HS-27A (cell line): ENCODE results near the gene EXTL1.

Source experiments
- DNase-seq: peaks from one replicate; pipeline ENCODE4 v3.0.0-alpha.2; 2012; ENCODE audit warnings: low read depth, missing footprints

Gene EXTL1

GRCh38 chr1:26070963-26071342 lies 49.4 kb downstream of the EXTL1 start:
- no peak for DNase-seq

- DNase-seq = no peak
Measured at GRCh38 chr1:26072305-26072704, 50.7 kb downstream of the EXTL1 start.

DNA sequence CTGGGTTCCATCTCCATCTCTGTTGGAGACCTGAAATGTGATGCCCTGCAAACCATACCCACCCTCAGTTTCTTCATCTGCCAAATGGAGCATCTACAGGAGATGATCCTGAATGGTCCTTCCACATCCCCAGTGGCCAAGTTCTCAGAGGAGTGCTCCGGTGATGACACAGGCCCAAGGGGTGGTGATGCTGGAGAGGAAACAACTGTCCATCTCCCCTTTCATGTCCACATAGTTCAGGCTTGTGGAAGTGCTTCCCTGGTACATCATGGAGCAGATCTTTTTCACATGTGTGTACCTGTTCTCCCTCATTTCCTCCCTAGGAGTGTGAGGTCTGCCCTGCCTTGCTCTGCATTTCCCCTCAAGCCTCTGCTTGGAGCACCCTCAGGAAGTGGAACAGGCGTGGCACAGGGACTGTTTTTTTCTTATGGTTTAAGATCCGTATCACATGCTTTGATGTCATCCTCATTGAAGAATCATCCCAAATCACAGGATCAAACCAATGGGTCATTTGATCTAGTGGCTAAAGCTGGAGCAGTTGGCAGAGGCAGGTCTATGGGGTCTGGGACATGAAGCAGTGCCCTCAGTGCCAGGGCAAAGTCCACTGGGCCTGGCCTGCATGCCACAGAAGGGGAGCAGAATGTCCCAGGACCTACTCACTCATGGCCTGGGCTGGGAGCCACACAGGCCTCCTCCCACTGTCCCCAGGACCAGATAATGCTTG lies 54.0 kb downstream of the EXTL1 start:
- no peak for DNase-seq

DNA sequence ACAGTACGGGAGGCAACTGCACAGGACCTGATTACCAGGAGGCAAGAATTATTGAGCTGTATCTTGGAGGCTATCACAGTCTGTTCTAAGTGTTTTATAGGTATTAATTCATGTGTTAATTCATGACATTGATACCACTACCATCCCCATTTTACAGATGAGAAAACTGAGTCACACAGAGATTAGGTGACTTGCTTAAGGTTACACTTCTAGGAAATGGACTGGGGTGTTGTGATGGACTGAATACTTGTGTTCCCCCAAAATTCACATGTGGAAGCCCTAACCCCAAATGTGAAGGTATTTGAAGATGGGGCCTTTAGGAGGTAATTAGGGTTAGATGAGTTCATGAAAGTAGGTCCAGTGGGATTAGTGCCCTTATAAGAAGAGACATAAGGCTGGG lies 55.9 kb downstream of the EXTL1 start:
- no peak for DNase-seq

- no peak for DNase-seq
Measured at GRCh38 chr1:26078286-26079177, 57.0 kb downstream of the EXTL1 start.

GRCh38 chr1:26079178-26079563 lies 57.6 kb downstream of the EXTL1 start:
- DNase-seq = no peak

- no peak for DNase-seq
Measured at GRCh38 chr1:26079960-26080814, 58.6 kb downstream of the EXTL1 start.

DNA sequence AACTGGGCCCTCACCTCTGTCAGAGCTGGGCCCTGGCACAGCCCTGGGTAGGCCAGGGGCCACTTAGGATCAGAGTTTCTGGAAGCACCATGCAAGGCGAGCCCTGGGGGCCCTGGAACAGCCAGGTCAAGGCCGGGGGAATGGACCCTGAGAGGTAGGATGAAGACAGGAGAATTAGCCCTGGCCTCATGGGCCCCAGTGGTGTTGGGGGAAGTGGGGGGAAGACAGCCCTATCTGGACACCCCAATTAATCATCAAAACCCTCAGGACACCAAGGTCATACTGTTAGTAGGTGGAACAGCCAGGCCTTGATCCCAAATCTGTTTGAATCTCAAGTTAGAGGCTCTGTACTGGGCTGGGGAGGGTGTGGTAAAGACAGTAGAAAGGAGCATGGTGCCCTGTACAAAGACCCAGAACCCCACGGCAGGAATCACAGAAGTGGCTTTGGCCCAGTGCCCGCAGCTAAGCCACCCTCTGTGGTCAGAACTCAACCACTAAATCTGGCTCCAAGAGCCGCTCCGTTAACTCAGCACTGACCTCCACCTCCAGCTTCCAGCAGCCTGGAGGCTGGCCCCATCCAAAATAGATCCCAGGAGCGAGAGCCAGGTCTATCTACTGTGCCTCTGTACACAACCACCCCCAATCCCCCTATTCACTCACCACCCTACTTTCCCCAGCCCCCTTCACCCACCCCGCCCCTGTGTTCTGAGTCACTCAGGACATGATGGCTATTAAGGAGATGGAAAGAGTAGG lies 59.9 kb downstream of the EXTL1 start:
- DNase-seq = no peak

- no peak for DNase-seq
Measured at GRCh38 chr1:26082020-26082350, 60.4 kb downstream of the EXTL1 start.

DNA sequence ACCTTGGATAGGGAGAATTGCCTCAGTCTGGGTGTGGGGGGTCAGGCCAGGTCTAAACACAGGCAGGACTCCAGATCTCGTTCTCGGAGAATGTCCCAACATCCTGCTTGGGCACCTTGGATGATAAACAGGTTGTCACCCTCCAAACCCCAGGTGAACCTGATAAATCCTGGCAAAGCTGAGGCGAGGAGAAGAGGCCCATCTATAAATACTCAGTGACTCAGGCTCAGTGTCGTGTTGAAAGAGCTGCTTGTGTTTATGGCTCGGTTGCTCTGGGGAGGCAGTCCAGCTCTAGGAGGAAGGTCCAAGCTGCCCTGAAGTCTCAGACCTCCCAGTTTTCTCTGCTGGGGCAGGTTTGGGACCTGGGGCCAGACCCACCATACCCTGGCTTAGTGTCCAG lies 61.6 kb downstream of the EXTL1 start:
- DNase-seq = no peak

GRCh38 chr1:26084091-26084561 lies 62.6 kb downstream of the EXTL1 start:
- DNase-seq = no peak

DNA sequence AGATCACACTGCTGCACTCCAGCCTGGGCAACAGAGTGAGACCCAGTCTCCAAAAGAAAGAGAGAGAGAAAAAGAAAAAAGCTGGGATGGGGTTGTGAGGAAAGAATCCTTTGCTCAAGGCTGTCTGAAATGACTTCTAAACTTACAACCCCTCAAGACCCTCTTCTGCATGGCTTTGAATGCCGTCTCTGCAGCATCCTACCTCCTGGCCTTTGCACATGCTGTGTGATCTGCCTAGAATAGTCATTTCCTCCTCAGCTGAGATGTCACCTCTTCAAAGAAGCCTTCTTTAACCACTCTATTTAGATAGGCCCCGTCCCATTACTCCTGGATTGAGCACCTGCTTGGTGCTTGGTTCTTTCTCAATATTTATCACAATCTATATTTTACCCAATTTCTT lies 63.3 kb downstream of the EXTL1 start:
- DNase-seq = no peak
